ENCODE results near the gene BCL2L1. TPM values are rescaled to one million over a fixed set of nuclear protein-coding genes. Genes with fewer than 3 reads are reported as not detected.

The BCL2L1 gene
- total RNA-seq, 1 experiment from 2014 or later = 277 TPM

GRCh38 chr20:31643522-31643921 is 79.1 kb downstream of the BCL2L1 start:
- ChIA-PET CTCF (no interaction called here), POLR2A (ENCODE audit: unreplicated experiment) (interaction anchor here (0.6 kb wide), 1 partner anchor 899 kb away, joined by 3 read pairs; no protein-coding TSS in a partner anchor)
- Histone ChIP-seq H3K4me1 (ENCODE audit: insufficient read depth, low read length) (no peaks in the 10 kb centered on the region), H2AFZ (ENCODE audit: low read length) (no peak overlapping the region), H4K20me1 (ENCODE audit: low read length) (no peaks in the 10 kb centered on the region), H3K79me2 (ENCODE audit: low read length) (no peaks in the 10 kb centered on the region), H3K36me3 (ENCODE audit: low read depth, low read length) (no peaks in the 10 kb centered on the region), H3K9ac (ENCODE audit: low read length) (no peak overlapping the region), H3K4me2 (ENCODE audit: low read length) (no peak overlapping the region), H3K27me3 (ENCODE audit: low read length) (no peaks in the 10 kb centered on the region), H3K9me2 (replicated peaks; ENCODE audit: low read length) (no peaks in the 10 kb centered on the region), H3K4me3 (ENCODE audit: low read length) (no peak overlapping the region), H3F3A (ENCODE audit: low read length, unreplicated experiment) (no peaks in the 10 kb centered on the region), H3K9me3 (ENCODE audit: low read length) (no peaks in the 10 kb centered on the region), H3K27ac (ENCODE audit: low read length) (no peak overlapping the region)
- intact Hi-C loops (cut with micrococcal nuclease) = no loop called here
- ATAC-seq = no peak
- no peak for TF ChIP-seq CTCF (conservative IDR thresholded peaks at IDR 0.05; ENCODE audit: low read depth, low read length)
- TF ChIP-seq EZH2phosphoT487 (IDR thresholded peaks at IDR 0.05; ENCODE audit: borderline replicate concordance, low read length) = no peak
- TF ChIP-seq EZH2 (IDR thresholded peaks at IDR 0.05; ENCODE audit: low read length, unreplicated experiment) = no peak
- no peak for DNase-seq
- no TSS peak for BruUV-seq (replicated peaks)

- Histone ChIP-seq H3K9ac (ENCODE audit: low read length) (no peak overlapping the region), H3F3A (ENCODE audit: low read length, unreplicated experiment) (no peaks in the 10 kb centered on the region), H3K9me2 (replicated peaks; ENCODE audit: low read length) (no peaks in the 10 kb centered on the region), H3K79me2 (ENCODE audit: low read length) (no peaks in the 10 kb centered on the region), H3K4me1 (ENCODE audit: insufficient read depth, low read length) (no peaks in the 10 kb centered on the region), H3K27ac (ENCODE audit: low read length) (no peak overlapping the region), H3K4me3 (ENCODE audit: low read length) (no peak overlapping the region), H4K20me1 (ENCODE audit: low read length) (no peaks in the 10 kb centered on the region), H3K4me2 (ENCODE audit: low read length) (no peak overlapping the region), H3K9me3 (ENCODE audit: low read length) (no peaks in the 10 kb centered on the region), H3K36me3 (ENCODE audit: low read depth, low read length) (no peaks in the 10 kb centered on the region), H3K27me3 (ENCODE audit: low read length) (no peaks in the 10 kb centered on the region), H2AFZ (ENCODE audit: low read length) (no peak overlapping the region)
- ChIA-PET POLR2A (ENCODE audit: unreplicated experiment) (interaction anchor here (0.6 kb wide), 2 partner anchors 77 to 900 kb away, joined by 3 to 4 read pairs; no protein-coding TSS in a partner anchor), CTCF (no interaction called here)
- intact Hi-C loops (cut with micrococcal nuclease) = no loop called here
- no TSS peak for BruUV-seq (replicated peaks)
- TF ChIP-seq EZH2phosphoT487 (IDR thresholded peaks at IDR 0.05; ENCODE audit: borderline replicate concordance, low read length) = no peak
- no peak for TF ChIP-seq EZH2 (IDR thresholded peaks at IDR 0.05; ENCODE audit: low read length, unreplicated experiment)
- no peak for TF ChIP-seq CTCF (conservative IDR thresholded peaks at IDR 0.05; ENCODE audit: low read depth, low read length)
- DNase-seq = no peak
- no peak for ATAC-seq
Observed at GRCh38 chr20:31642837-31643236, 79.8 kb downstream of the BCL2L1 start.

- Histone ChIP-seq H3K9ac (ENCODE audit: low read length) (no peak overlapping the region), H3F3A (ENCODE audit: low read length, unreplicated experiment) (no peaks in the 10 kb centered on the region), H3K9me3 (ENCODE audit: low read length) (no peaks in the 10 kb centered on the region), H3K79me2 (ENCODE audit: low read length) (no peaks in the 10 kb centered on the region), H3K36me3 (ENCODE audit: low read depth, low read length) (no peaks in the 10 kb centered on the region), H3K9me2 (replicated peaks; ENCODE audit: low read length) (no peaks in the 10 kb centered on the region), H4K20me1 (ENCODE audit: low read length) (no peaks in the 10 kb centered on the region), H3K27me3 (ENCODE audit: low read length) (no peaks in the 10 kb centered on the region), H3K4me2 (ENCODE audit: low read length) (no peak overlapping the region), H3K27ac (ENCODE audit: low read length) (no peak overlapping the region), H3K4me1 (ENCODE audit: insufficient read depth, low read length) (no peaks in the 10 kb centered on the region), H3K4me3 (ENCODE audit: low read length) (no peak overlapping the region), H2AFZ (ENCODE audit: low read length) (no peak overlapping the region)
- intact Hi-C loops (cut with micrococcal nuclease) = no loop called here
- ChIA-PET POLR2A (ENCODE audit: unreplicated experiment) (no interaction called here), CTCF (interaction anchor here (0.7 kb wide), 1 partner anchor 28 kb away, joined by 6 read pairs; no protein-coding TSS in a partner anchor)
- ATAC-seq (no peak), DNase-seq (no peak)
- no TSS peak for BruUV-seq (replicated peaks)
- TF ChIP-seq EZH2phosphoT487 (IDR thresholded peaks at IDR 0.05; ENCODE audit: borderline replicate concordance, low read length) = no peak
- TF ChIP-seq CTCF (conservative IDR thresholded peaks at IDR 0.05; ENCODE audit: low read depth, low read length) = no peak
- TF ChIP-seq EZH2 (IDR thresholded peaks at IDR 0.05; ENCODE audit: low read length, unreplicated experiment) = no peak
Observed at GRCh38 chr20:31641391-31641790, 81.3 kb downstream of the BCL2L1 start.

Measured in PC-3 (cell line).